Measurements from ENCODE around the gene IMP3. TPM values are rescaled to one million over a fixed set of nuclear protein-coding genes. Genes with fewer than 3 reads are reported as not detected.
A peak's percentile ranks its signal among the peaks of the same experiment; 100 is the strongest.
"Not testable (repeated sequence)": the region's sequence is repeated elsewhere in the genome, so short reads cannot be mapped to it uniquely, and the experiment has no call there.

The IMP3 gene
- polyA plus RNA-seq, 10 donors, result 25.1 to 38.3 (median 31.1) TPM

GRCh38 chr15:75653347-75653913 is 13.4 kb upstream of the IMP3 start:
- DNase-seq, result no peak

DNA sequence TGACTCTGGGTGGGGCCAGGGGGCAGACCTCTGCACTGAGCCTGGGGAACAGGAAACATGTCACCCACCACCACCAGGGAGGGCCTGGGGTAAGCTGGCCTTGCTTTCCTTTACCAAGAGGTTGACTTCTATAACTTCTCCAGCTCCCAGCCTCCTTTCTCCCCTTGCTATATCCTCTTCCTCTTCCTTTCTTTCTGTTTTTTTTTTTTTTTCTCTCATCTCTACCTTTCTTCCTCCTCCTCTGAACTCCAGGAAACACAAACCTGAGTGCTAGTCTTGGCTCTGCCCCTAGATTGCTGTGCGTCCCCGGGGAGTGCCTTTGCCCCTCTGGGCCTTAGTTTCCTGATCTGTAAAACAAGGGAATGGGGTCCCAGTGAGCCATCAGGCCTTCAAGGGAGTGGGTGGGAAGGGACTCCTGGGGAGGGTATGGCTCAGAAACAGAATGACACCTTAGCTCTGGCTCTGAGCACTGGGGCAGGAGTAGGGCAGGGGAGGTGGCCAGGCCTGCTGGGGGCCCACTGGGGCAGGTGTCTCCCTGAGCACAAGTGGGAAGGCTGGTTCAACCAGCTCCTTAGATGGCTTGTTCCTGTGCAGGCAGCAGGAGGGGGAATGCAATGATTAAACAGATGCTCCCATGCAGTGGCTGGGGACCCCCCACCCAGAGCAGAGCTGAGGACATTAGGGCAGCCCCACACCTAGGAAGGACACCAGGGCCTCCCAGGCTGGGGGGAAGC is 12.0 kb upstream of the IMP3 start:
- DNase-seq, result no peak

GRCh38 chr15:75650908-75651809 is 11.1 kb upstream of the IMP3 start:
- no peak for DNase-seq

DNA sequence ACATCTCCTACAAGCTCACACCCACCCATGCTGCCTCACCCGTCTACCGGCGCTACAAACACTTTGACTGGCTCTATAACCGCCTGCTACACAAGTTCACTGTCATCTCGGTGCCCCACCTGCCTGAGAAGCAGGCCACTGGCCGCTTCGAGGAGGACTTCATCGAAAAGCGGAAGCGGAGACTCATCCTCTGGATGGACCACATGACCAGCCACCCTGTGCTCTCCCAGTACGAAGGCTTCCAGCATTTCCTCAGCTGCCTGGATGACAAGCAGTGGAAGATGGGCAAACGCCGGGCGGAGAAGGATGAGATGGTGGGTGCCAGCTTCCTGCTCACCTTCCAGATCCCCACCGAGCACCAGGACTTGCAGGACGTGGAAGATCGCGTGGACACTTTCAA is 9.8 kb upstream of the IMP3 start:
- no peak for DNase-seq

DNA sequence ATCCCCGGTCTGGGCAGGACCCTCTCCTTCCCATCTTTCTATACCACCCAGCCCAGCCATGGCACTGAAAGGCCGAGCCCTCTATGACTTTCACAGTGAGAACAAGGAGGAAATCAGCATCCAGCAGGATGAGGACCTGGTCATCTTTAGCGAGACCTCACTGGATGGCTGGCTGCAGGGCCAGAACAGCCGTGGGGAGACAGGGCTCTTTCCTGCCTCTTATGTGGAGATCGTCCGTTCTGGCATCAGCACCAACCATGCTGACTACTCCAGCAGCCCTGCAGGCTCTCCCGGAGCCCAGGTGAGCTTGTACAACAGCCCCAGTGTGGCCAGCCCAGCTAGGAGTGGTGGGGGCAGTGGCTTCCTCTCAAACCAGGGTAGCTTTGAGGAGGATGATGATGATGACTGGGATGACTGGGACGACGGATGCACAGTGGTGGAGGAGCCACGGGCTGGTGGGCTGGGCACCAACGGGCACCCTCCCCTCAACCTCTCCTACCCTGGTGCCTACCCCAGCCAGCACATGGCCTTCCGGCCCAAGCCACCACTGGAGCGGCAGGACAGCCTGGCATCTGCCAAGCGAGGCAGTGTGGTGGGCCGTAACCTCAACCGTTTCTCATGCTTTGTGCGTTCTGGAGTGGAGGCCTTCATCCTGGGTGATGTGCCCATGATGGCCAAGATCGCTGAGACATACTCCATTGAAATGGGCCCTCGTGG is 9.2 kb upstream of the IMP3 start:
- DNase-seq, result no peak

DNA sequence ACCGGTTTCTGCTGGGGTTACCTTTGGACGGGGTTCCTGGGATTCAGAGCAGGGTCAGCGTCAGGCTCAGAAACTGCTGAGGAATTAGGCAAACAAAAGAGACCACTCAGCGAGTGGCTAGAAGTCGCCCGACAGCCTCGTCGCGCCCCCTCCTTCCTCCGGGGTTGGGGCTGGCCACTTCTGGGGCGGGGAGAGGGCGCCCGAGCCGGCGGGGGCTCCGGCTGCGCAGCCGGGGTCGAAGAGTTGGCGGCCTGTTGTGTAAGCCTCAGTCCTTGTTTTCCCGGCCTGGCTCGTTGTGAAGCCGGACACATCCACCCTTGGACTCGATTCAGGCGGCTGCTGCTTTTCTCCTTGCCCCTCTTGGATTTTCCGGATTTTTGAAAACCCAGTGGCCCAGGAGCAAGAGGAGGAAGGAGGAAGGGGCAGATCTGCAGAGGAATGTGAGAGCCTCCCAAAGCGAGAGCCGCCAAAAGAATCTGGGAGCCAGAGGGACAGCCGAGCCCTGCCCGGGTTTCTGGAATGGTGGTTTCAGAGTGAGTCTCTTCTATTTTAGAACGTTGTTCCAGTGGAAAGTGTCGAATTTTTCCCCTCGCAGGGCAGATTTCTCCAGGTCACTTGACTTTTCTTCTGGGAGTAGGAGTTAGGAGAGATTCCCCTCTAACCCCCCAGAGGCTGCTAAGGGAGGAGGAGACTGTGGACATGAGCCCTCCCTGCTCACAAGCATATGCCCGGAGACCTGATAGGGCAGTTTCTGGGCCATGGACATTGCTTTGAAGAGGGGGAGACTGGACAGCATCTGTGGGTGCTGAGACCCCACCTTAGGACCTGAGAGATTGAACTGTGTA is 8.4 kb upstream of the IMP3 start:
- DNase-seq, result peak in 1 of 3 donors; percentile 57

DNA sequence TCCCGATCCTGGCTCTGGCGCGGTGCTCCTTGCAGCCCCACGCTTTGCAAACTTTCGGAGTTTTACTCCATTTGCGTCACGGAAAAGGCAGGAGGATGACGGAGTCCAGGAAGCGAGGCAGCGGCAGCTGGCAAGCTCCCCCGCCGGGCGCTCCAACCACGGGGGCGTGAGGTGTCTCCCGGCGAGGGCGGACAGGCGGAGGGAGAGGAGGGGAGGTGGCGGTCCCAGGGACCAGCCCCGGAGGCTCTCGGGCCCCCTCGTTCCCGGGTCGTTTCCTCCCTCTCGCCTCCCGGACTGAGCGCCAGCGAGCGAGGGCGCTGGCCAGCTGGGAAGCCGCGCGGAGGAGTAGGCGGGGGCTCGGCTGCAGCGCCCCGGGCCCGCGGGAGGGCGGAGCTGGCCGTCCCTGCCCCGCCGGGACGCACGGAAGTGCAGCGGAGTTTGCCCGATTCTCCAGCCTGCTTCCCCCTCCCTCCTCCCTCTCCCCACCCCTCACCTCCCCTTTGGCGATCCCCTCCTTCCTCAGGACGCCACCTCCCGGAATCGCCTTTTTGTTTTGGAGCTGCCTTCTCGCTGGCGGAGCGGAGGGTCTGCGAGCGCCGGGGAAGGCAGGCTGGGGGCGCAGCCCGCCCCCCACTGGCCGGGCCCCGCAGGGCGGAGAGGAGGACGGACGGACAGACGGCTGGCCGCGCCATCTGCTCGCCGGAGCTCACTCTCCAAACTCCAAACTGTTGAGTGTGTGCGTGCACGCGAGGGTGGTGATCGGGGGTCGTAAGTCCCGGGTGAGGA is 7.5 kb upstream of the IMP3 start, which contains the start of gene SNX33:
TSS of gene SNX33 (plus strand) at position 543 of the 786 bp plus-strand sequence. CDS start 1,191 bp downstream, outside the sequence.
- DNase-seq, result peak; percentile 80 to 96 (median 91)

- DNase-seq, result no peak
Observed at GRCh38 chr15:75646944-75647364, 6.9 kb upstream of the IMP3 start.

DNA sequence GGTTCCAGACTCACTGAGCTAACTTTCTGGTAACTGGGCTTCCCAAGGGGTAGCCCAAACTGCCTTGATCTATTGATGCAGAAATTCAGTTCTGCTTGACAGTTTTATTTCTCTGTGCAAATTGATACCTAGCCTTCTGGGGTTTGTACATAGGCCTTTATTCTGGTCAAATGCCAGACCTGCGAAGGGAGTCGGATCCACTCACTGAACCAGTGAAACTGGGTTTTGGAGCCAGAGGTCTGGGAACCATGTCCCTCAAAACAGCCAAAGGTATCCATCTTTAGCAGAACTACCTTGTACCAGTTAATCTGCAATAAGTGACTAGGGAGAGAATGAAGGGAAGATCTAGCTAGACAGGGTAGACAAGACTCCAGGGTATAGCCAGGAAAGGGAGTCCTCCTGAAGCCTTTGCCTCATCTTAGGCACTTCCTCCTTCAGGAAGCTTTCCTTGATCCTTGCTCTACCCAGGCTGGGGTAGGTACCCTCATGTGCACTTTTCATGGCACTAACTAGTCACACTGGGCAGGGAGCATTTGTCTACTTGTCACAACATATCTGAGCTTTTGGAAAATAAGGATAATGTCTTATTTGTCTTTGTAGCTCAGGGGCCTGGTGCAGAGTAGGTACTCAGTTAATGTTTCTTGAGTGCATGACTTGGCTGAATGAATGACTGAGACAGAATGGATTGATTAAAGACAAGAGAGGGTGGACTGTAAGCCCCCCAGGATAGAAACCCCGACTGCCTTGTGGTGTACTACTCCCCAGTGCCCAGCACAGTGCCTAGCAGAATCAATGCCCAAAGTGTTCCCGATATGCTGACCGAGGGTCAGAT is 6.3 kb upstream of the IMP3 start:
- no peak for DNase-seq

DNA sequence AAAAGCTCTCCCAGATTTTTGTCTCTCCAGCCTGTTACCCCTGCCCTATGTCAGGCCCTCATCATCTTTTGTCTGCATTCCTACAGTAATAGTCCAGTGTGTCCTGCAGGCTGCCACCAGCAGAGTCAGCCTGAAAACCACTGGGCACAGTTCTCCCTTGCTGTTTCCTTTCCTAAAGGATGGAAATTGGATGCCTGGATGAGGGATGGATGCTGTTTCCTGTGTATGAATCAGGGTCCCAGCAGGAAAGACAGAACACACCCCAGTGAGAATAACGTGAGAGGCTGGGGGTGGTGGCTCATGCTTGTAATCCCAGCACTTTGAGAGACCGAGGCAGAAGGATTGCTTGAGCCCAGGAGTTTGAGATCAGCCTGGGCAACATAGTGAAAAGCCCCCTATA is 4.4 kb upstream of the IMP3 start:
- DNase-seq, result no peak

DNA sequence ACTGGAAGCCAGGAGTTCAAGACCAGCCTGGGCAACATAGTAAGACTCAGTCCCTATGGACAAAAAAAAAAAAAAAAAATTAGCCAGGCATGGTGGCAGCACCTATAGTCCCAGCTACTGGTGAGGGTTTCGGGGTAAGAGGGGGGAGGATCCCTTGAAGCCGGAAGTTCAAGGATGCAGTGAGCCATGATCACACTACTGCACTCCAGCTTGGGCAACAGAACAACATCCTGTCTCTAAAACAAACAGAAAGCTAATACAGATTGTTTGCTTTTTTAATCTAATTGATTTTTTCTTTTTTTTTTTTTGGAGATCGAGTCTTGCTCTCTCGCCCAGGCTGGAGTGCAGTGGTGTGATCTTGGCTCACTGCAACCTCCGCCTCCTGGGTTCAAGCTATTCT is 1.6 kb upstream of the IMP3 start:
- DNase-seq, result no peak

DNA sequence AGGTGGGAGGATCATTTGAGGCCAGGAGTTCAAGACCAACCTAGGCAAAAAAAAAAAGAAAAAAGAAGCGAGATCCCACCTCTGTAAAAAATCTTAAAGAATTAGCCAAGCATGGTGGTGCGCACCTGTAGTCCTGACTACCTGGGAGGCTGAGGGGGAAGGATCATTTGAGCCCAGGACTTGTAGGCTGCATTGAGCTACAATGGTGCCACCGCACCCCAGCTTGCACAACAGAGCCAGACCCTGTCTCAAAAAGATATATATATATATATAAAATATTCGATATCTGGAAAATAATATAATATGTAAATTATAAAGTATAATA is 1.1 kb upstream of the IMP3 start:
- DNase-seq, result no peak

DNA sequence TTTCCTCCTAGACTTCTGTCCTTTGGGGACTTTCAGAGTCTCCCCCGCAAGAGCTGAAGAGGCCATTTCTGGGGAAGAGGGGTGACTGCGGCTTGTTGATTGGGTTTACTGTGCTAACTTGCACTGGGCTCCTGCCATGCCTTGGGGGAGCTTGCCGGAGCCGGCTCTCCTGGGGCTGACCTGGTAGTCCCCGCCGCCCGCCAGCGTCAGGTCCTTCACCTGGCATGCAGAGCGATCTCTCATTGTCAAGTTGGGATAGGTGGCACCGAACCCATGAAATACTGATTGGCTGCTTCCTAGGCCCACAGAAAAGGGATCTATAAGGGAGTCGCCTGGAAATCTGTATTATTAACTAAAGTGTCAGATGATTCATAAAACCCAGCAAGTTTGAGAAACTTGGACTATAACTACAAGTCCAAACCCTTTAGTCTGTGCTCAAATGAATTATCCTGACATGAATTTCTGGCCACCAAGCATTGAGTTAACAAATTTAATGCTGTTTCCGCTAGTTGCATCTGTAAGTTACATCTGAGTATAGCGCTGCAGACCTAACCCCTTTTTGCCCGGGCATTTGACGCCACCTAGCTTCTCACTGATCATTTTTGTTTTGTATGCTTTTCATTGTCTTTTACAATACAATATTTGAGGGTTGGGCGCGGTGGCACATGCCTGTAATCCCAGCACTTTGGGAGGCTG is 607 bp upstream of the IMP3 start:
- peak in 1 of 3 donors; percentile 76 for DNase-seq

- peak in 1 of 3 donors; percentile 30 for DNase-seq
Observed at GRCh38 chr15:75639191-75639708, 774 bp downstream of the IMP3 start.

- DNase-seq, result no peak
Observed at GRCh38 chr15:75637245-75638009, 2.6 kb downstream of the IMP3 start.

DNA sequence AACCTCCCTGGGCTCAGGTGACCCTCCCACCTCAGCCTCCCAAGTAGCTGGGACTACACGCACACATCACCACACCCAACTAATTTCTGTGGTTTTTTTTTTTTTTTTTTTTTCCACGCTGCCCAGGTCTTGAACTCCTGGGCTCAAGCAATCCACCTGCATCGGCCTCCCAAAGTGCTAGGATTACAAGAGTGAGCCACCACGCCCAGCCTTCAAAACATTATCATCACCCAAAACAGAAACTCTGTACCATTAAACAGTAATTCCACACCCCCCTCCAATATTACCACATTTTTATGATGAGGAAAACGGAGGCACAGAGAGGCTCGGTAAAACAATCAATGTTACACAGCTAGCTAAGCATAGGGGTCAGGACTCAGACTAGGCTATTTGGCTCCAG is 4.0 kb downstream of the IMP3 start:
- DNase-seq, result no peak

DNA sequence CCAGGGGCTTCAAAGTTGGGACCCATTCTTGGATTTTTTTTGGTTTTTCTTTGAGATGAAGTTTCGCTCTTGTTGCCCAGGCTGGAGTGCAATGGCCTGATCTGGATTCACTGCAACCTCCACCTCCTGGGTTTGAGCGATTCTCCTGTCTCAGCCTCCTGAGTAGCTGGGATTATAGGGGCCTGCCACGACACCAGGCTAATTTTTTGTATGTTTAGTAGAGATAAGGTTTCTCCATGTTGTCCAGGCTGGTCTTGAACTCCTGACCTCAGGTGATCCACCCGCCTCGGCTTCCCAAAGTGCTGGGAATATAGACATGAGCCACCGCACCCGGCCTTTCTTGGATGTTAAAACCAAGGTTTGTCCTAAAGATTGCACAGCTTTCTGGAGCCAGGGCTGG is 6.1 kb downstream of the IMP3 start:
- DNase-seq, result not testable (repeated sequence)

- no peak for DNase-seq
Observed at GRCh38 chr15:75631935-75632334, 8.1 kb downstream of the IMP3 start.
